HepG2 (cell line): ENCODE results near the gene CPLX1. TPM values are rescaled to one million over a fixed set of nuclear protein-coding genes. Genes with fewer than 3 reads are reported as not detected.

Source experiments
- EED ChIP-seq: sonication (generic); formaldehyde crosslinking; IDR thresholded peaks from 2 replicates; pipeline ENCODE4 v1.5.0; 2020; ENCODE audit warnings: mild to moderate bottlenecking, missing genetic modification reagents
- ETV5 ChIP-seq: IDR thresholded peaks from 2 replicates; pipeline ENCODE4 v1.6.1; 2018; ENCODE audit warnings: missing biosample characterization, missing genetic modification reagents, inconsistent platforms, borderline replicate concordance
- HDAC1 ChIP-seq: sonication (generic); formaldehyde crosslinking; IDR thresholded peaks from 2 replicates; pipeline ENCODE4 v1.5.1; 2020; ENCODE audit warnings: mild to moderate bottlenecking, missing genetic modification reagents
- HOXA3 ChIP-seq: sonication (generic); formaldehyde crosslinking; IDR thresholded peaks from 2 replicates; pipeline ENCODE4 v1.5.0; 2020; ENCODE audit warnings: missing genetic modification reagents
- MAZ ChIP-seq, 2 experiments: sonication (generic) in 1 of 2; formaldehyde crosslinking in 1 of 2; IDR thresholded peaks; 2 replicates each; pipeline versions ENCODE4 v1.5.0 to v1.6.1; 2012 to 2020; ENCODE audit warnings: low read depth in 2 of 2, mild to moderate bottlenecking in 2 of 2, borderline replicate concordance in 1 of 2, improper control_type of control experiment in 1 of 2, low read length in 1 of 2, missing genetic modification reagents in 1 of 2, moderate library complexity in 1 of 2
- MYC ChIP-seq: sonication (generic); formaldehyde crosslinking; IDR thresholded peaks from 2 replicates; pipeline ENCODE4 v1.9.0; 2021; ENCODE audit warnings: missing genetic modification reagents, borderline replicate concordance
- ZFP90 ChIP-seq: sonication (generic); formaldehyde crosslinking; IDR thresholded peaks from 2 replicates; pipeline ENCODE4 v1.8.0; 2022; ENCODE audit warnings: missing genetic modification reagents, mild to moderate bottlenecking, inconsistent platforms, borderline replicate concordance
- ZNF253 ChIP-seq: sonication (generic); formaldehyde crosslinking; IDR thresholded peaks from 2 replicates; pipeline ENCODE4 v1.8.0; 2022; ENCODE audit warnings: mild to moderate bottlenecking, missing genetic modification reagents, borderline replicate concordance
- ZNF570 ChIP-seq: sonication (generic); formaldehyde crosslinking; IDR thresholded peaks from 2 replicates; pipeline ENCODE4 v1.4.0; 2020; ENCODE audit warnings: mild to moderate bottlenecking, missing genetic modification reagents, borderline replicate concordance
- polyA plus RNA-seq, 8 experiments: library from polyadenylated mRNA; depleted of rRNA in 3 of 8; stranded (reverse) in 7 of 8; unstranded in 1 of 8; fragments of >200 nt; fragmentation: Illumina TruSeq in 4 of 8; extraction: Trizol in 4 of 8; gene quantifications; 2 replicates each; pipeline versions ENCODE4 v1.2.1 to v1.2.3, GENCODE V29; 2011 to 2016; ENCODE audit warnings: low read depth in 4 of 8, missing spikeins in 1 of 8, mixed read lengths in 1 of 8; ENCODE audit not compliant: insufficient read depth in 1 of 8
- total RNA-seq, 5 experiments: library from RNA; depleted of rRNA; stranded (reverse); fragments of >200 nt; fragmentation: Illumina TruSeq; extraction: Trizol; gene quantifications; 2 replicates each; pipeline ENCODE4 v1.2.3, GENCODE V29; 2016; ENCODE audit warnings: low read depth in 1 of 5
- TF ChIP-seq, protein P1 (sequence below): sonication (generic); formaldehyde crosslinking; IDR thresholded peaks from 2 replicates; pipeline ENCODE4 v1.5.1; 2020; ENCODE audit warnings: mild to moderate bottlenecking, missing genetic modification reagents, moderate library complexity
- TF ChIP-seq, protein P2 (sequence below): sonication (generic); formaldehyde crosslinking; IDR thresholded peaks from 2 replicates; pipeline ENCODE4 v1.4.0; 2020; ENCODE audit warnings: missing genetic modification reagents, mild to moderate bottlenecking, borderline replicate concordance
- TF ChIP-seq, protein P3 (sequence below): sonication (generic); formaldehyde crosslinking; IDR thresholded peaks from 2 replicates; pipeline ENCODE4 v1.5.0; 2020; ENCODE audit warnings: mild to moderate bottlenecking, missing genetic modification reagents, borderline replicate concordance

Gene CPLX1
- total and polyA plus RNA-seq, 2 of the 13 experiments (the other 11 are each of a cell fraction or from before 2014, with no cell fraction given): 0.18 TPM

DNA sequence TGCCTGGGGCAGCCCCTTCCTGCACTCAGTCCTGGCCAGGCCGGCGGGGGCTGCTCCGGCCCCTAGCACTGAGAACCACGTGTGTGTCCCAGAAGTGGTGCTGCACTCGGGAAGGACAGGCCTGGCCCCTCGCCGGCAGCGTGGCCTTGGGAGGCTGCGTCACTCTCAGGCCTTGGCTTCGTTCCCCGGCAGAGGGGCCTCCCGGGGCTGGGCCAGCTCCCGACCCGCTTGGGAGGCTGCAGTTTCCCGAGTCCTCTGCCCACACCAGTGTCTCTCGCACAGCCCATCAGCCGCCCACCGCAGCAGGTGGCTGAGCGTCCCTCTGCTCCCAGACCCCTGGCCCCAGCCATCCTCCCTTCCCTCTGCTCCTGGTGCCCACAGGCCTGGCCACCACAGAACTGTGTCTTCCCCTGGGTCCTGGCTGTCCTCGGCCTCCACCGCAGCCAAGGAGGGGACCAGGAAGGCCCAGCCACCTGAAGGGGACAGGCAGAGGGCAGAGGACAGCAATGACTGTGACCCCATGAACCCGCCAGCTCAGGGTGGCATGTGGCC lies 10.9 kb upstream of the CPLX1 start (continued):
- TF ChIP-seq, protein P1, sequence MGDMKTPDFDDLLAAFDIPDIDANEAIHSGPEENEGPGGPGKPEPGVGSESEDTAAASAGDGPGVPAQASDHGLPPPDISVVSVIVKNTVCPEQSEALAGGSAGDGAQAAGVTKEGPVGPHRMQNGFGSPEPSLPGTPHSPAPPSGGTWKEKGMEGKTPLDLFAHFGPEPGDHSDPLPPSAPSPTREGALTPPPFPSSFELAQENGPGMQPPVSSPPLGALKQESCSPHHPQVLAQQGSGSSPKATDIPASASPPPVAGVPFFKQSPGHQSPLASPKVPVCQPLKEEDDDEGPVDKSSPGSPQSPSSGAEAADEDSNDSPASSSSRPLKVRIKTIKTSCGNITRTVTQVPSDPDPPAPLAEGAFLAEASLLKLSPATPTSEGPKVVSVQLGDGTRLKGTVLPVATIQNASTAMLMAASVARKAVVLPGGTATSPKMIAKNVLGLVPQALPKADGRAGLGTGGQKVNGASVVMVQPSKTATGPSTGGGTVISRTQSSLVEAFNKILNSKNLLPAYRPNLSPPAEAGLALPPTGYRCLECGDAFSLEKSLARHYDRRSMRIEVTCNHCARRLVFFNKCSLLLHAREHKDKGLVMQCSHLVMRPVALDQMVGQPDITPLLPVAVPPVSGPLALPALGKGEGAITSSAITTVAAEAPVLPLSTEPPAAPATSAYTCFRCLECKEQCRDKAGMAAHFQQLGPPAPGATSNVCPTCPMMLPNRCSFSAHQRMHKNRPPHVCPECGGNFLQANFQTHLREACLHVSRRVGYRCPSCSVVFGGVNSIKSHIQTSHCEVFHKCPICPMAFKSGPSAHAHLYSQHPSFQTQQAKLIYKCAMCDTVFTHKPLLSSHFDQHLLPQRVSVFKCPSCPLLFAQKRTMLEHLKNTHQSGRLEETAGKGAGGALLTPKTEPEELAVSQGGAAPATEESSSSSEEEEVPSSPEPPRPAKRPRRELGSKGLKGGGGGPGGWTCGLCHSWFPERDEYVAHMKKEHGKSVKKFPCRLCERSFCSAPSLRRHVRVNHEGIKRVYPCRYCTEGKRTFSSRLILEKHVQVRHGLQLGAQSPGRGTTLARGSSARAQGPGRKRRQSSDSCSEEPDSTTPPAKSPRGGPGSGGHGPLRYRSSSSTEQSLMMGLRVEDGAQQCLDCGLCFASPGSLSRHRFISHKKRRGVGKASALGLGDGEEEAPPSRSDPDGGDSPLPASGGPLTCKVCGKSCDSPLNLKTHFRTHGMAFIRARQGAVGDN (CRISPR knock-in tag): peak; percentile 80
- 0 out of 2 replicates have a peak, but pooled peaks have one; percentile 39 for TF ChIP-seq ZNF253 (CRISPR knock-in tag)
- TF ChIP-seq HDAC1 (CRISPR knock-in tag): peak; percentile 41; the same call in 1 of the 2 replicates
- TF ChIP-seq, protein P2, sequence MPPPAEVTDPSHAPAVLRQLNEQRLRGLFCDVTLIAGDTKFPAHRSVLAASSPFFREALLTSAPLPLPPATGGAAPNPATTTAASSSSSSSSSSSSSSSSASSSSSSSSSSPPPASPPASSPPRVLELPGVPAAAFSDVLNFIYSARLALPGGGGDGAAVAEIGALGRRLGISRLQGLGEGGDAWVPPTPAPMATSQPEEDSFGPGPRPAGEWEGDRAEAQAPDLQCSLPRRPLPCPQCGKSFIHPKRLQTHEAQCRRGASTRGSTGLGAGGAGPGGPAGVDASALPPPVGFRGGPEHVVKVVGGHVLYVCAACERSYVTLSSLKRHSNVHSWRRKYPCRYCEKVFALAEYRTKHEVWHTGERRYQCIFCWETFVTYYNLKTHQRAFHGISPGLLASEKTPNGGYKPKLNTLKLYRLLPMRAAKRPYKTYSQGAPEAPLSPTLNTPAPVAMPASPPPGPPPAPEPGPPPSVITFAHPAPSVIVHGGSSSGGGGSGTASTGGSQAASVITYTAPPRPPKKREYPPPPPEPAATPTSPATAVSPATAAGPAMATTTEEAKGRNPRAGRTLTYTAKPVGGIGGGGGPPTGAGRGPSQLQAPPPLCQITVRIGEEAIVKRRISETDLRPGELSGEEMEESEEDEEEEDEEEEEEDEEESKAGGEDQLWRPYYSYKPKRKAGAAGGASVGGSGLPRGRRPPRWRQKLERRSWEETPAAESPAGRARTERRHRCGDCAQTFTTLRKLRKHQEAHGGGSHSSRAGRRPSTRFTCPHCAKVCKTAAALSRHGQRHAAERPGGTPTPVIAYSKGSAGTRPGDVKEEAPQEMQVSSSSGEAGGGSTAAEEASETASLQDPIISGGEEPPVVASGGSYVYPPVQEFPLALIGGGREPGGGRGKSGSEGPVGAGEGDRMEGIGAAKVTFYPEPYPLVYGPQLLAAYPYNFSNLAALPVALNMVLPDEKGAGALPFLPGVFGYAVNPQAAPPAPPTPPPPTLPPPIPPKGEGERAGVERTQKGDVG: 0 out of 2 replicates have a peak, but pooled peaks have one; percentile 39
- no peak for TF ChIP-seq ZFP90
- TF ChIP-seq MAZ (IDR thresholded peaks at IDR 0.05; ENCODE audit: borderline replicate concordance, low read depth, low read length): no peak
- TF ChIP-seq MAZ (CRISPR knock-in tag; IDR thresholded peaks at IDR 0.05; ENCODE audit: low read depth): peak; percentile 48; the same call in 1 of the 2 replicates
- TF ChIP-seq ZNF570 (CRISPR knock-in tag): no peak
- TF ChIP-seq, protein P3, sequence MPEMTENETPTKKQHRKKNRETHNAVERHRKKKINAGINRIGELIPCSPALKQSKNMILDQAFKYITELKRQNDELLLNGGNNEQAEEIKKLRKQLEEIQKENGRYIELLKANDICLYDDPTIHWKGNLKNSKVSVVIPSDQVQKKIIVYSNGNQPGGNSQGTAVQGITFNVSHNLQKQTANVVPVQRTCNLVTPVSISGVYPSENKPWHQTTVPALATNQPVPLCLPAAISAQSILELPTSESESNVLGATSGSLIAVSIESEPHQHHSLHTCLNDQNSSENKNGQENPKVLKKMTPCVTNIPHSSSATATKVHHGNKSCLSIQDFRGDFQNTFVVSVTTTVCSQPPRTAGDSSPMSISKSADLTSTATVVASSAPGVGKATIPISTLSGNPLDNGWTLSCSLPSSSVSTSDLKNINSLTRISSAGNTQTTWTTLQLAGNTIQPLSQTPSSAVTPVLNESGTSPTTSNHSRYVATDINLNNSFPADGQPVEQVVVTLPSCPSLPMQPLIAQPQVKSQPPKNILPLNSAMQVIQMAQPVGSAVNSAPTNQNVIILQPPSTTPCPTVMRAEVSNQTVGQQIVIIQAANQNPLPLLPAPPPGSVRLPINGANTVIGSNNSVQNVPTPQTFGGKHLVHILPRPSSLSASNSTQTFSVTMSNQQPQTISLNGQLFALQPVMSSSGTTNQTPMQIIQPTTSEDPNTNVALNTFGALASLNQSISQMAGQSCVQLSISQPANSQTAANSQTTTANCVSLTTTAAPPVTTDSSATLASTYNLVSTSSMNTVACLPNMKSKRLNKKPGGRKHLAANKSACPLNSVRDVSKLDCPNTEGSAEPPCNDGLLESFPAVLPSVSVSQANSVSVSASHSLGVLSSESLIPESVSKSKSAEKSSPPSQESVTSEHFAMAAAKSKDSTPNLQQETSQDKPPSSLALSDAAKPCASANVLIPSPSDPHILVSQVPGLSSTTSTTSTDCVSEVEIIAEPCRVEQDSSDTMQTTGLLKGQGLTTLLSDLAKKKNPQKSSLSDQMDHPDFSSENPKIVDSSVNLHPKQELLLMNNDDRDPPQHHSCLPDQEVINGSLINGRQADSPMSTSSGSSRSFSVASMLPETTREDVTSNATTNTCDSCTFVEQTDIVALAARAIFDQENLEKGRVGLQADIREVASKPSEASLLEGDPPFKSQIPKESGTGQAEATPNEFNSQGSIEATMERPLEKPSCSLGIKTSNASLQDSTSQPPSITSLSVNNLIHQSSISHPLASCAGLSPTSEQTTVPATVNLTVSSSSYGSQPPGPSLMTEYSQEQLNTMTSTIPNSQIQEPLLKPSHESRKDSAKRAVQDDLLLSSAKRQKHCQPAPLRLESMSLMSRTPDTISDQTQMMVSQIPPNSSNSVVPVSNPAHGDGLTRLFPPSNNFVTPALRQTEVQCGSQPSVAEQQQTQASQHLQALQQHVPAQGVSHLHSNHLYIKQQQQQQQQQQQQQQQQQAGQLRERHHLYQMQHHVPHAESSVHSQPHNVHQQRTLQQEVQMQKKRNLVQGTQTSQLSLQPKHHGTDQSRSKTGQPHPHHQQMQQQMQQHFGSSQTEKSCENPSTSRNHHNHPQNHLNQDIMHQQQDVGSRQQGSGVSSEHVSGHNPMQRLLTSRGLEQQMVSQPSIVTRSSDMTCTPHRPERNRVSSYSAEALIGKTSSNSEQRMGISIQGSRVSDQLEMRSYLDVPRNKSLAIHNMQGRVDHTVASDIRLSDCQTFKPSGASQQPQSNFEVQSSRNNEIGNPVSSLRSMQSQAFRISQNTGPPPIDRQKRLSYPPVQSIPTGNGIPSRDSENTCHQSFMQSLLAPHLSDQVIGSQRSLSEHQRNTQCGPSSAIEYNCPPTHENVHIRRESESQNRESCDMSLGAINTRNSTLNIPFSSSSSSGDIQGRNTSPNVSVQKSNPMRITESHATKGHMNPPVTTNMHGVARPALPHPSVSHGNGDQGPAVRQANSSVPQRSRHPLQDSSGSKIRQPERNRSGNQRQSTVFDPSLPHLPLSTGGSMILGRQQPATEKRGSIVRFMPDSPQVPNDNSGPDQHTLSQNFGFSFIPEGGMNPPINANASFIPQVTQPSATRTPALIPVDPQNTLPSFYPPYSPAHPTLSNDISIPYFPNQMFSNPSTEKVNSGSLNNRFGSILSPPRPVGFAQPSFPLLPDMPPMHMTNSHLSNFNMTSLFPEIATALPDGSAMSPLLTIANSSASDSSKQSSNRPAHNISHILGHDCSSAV (CRISPR knock-in tag): no peak
- TF ChIP-seq ETV5 (CRISPR knock-in tag): no peak; the same call in 1 of the 2 replicates
- TF ChIP-seq HOXA3: peak; percentile 17; the same call in 1 of the 2 replicates
- TF ChIP-seq MYC (CRISPR knock-in tag): 0 out of 2 replicates have a peak, but pooled peaks have one; percentile 15
- TF ChIP-seq EED (CRISPR knock-in tag): 0 out of 2 replicates have a peak, but pooled peaks have one; percentile 60
